Stimulated activated CD8-positive, alpha-beta memory T cell treated with anti-CD3 and anti-CD28 coated beads, Interleukin-12 subunit alpha, Interleukin-12 subunit beta, amount 100 ng/mL, for 24 hours (primary cell): Measurements from ENCODE around the gene PDE11A.
A peak's percentile ranks its signal among the peaks of the same experiment; 100 is the strongest.
"Not testable (repeated sequence)": the region's sequence is repeated elsewhere in the genome, so short reads cannot be mapped to it uniquely, and the experiment has no call there.

ENCODE experiments used
- DNase-seq: peaks from one replicate; pipeline ENCODE4 v3.0.0-alpha.2; 2020; ENCODE audit errors: extremely low read depth

PDE11A gene

DNA sequence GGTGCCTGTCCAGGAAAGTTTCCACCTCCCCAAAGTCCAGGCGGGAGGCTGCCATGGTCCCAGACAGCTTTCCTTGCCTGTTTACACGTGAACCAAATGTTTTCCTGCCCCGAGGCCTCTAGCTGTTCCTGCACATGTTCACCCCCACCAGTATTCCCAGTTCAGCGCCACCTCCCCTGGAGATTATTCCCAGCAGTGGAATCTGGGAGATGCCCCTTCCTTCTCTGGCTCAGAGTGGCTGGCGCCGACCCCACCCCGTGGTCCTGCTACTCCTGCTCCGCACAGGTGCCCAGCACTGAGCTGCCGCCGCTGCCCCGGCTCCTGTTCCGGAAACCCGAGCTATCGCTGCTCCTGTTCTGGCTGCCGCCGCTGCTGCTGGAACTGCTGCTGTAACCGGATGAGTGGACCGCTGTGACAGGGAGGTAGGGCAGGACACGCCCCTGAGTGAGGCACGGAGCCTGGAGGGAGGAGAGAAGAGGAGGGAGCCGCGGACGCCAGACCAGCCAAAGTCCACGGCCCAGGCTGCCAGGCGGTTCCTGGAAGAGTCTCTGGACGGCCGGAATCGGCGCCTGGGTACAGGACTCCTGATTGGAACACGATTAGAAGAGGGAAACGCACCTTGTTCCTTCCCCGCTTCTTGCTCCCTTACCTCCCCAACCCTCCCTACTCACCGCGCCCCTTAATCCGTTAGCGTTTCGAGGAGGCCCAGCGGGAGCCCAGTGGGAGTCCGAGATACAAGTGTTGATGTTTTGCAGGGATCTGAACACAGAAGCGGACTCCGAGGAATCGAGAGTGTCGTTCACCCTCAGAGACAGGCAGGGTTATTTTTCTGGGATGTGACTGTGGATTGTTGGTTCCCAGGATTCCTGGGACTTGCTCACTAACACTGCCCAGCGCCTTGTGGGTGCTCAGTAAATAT, at the start of gene PDE11A:
PDE11A (minus strand) TSS at position 395 of the 919 bp plus-strand sequence; CDS start at position 55, 340 bp downstream.
- DNase-seq: peak; percentile 5

- no peak for DNase-seq
Measured at GRCh38 chr2:178119179-178119922, 46.8 kb upstream of the PDE11A start.

DNA sequence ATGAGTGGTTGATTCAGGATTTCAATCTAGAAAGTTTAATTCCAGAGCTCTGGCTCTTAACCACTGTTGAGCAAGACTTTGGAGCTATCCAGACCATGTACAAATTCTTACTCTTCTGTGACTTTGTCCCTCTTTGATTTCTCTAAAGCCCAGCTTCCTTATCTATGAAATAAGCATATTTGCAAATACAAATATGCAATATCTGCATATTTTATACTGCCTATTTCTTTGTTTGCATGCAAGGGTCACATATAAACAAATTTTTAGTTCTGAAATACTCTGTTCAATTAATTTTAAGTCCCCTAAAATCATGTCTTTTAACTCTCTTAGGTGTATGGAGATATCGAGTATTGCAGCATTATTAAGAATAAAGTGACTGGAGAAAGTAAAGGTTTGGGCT, 45.1 kb upstream of the PDE11A start:
- DNase-seq: no peak

DNA sequence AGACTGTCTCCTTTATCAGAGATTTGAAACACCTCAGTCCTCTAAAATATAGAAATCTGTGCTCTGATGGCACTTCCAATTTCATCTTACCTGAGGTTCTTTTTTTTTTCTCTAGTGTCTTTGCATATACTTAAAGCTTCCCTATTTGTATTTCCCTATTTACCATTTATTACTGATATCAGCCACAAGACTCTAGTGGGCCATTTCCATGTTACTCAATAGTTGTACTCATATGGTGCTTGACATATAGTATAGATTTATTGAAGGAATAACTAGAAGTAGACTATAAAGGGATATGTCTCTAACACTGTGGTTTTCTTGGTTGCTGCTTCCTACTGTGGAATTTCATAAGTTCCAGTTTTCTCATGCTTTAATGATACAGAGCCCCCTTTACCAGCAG, 42.7 kb upstream of the PDE11A start:
- no peak for DNase-seq

DNA sequence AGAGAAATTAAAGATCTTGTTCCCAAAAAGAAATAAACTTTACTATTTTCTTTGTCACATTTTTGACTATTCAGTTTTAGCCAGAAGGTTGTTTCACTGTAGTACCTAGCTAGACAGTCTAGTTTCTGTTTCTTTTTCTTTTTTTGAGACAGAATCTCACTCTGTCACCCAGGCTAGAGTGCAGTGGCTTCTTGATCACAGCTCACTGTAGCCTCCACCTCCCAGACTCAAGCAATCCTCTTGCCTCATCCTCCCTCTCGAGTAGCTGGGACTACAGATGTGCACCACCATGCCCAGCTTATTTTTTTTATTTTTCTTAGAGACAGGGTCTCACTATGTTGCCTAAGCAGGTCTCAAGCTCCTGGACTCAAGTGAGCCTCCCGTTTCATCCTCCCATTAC, 41.9 kb upstream of the PDE11A start:
- no peak for DNase-seq

DNA sequence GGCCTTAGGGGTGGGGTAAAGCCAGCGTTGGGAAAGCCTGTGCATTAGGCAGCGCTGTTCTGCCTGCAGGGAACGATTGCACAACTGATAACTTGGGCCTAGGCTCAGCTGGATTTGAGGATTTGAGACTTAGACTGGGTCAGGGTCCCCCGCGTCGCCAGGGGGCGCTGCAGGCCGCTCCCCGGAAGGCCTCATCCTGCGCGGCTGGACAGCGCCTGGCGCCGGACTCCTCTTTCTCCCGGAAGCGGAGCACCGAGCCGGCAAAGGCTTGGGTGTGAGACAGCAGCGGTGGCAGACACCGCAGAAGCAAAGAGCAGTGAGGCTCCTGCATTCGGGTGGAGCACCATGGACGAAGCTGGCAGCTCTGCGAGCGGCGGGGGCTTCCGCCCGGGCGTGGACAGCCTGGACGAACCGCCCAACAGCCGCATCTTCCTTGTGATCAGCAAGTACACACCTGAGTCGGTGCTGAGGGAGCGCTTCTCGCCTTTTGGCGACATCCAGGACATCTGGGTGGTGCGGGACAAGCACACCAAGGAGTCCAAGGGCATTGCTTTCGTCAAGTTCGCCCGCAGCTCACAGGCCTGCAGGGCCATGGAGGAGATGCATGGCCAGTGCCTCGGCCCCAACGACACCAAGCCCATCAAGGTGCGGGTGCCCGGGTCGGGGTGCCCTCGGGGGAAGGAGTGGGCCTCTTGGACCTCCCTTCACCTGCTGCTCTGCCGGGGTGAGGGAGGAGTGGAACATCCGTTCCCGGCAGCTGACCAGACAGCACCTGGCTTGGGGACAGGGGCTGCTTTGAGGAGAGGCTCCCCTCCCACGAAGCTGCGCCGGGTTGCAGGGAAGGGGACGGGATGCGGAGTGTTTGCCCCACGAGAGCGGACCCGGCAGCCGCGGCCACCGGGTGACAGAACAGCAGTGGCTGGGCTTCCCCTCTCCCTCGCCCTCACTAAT, 39.9 kb upstream of the PDE11A start, which contains the start of gene RBM45:
RBM45 (plus strand) TSS at position 236 of the 951 bp plus-strand sequence; CDS start at position 346, 110 bp downstream.
- DNase-seq: peak; percentile 71

DNA sequence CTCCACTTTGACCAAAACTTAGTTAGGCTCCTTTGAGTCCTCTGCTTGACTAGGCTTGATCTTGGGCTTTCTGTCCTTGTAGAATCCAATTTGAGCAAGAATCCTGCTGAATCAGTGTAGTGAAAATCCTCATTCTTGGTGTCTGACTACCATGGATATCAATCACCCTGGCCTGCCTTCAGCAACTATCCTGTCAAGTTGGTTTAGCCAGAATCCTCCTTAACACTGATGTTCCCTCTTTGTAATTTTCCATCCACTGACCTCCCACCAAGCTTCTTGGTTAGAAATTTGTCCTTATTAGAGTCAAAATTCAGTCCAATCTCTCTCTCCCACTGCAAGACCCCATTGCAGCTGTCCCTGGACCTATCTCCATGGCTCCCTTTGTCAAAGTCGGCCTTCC, 39.2 kb upstream of the PDE11A start:
- no peak for DNase-seq

- DNase-seq: no peak
Measured at GRCh38 chr2:178110681-178111080, 38.1 kb upstream of the PDE11A start.

- DNase-seq: no peak
Measured at GRCh38 chr2:178109813-178110212, 37.2 kb upstream of the PDE11A start.

GRCh38 chr2:178108176-178108575, 35.6 kb upstream of the PDE11A start:
- DNase-seq: no peak

- no peak for DNase-seq
Measured at GRCh38 chr2:178106053-178106452, 33.5 kb upstream of the PDE11A start.

- no peak for DNase-seq
Measured at GRCh38 chr2:178105566-178105965, 33.0 kb upstream of the PDE11A start.

- no peak for DNase-seq
Measured at GRCh38 chr2:178101321-178102079, 28.9 kb upstream of the PDE11A start.

DNA sequence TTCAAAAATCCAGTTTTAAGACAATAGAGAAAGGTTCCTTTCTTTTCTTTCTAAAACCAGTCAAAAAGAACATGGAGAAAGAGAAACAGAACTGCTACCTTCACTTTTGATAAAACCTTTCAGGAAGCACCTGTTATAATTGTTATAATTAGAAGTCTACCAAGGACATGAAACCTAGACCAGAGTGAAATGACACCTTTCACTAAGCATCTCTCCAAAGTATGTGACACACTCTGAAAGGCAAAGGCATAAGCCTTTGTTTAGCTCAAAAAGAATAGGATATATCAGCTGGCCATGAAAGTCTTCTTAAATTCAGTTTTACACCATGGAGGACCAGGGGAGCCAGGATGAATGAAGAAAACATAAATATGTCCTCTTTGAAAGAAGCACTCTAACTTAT, 20.9 kb upstream of the PDE11A start:
- DNase-seq: no peak

GRCh38 chr2:178088774-178089270, 16.2 kb upstream of the PDE11A start:
- no peak for DNase-seq

DNA sequence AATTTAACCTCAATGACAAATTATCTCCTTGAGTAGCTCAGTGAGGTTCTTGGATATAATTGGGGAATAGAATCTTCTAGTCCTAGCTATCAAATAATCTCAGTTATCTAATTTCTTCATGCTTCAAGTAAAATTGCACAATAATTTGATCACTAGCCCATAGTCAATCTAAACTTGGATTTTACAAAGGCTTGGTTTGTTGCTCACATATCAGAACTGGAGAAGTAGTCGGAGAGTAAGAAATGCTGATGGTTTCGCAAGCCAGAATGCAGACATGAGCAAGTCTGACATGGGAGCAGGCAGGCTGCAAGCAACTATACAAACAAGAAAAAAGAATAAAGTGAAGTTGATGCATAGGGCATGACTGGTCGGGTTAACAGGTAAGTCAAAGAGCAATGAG, 11.7 kb upstream of the PDE11A start:
- no peak for DNase-seq

DNA sequence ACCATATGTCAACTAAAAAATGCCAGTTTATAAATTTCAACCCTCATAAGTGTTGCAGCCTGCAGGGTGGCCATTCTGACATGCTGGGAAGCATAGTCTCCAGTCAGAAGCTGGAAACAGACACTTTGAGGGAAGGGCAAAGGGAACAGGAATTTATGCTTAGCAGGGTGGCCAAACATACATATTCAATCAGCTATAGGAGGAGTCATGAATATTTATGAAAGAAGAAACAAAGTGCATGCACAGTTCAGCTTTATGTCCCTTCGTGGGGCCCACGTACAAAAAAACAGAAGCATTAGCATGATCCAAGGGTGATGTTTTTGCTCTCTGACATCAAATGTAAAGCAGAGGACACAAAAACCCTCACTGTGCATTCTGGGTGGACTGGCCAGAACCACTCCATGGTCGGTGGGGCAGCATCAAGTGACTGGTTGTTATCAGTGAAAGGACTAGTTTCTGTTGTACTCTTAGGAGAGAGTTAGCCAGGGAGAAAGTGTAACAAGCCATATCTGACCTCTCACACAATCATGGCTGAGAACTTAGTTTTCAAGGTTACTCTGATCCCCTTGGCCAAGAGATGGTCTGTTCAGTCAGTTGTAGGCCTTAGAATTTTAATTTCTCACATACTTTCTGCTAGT, 9.9 kb upstream of the PDE11A start:
- no peak for DNase-seq

GRCh38 chr2:178079279-178079678, 6.7 kb upstream of the PDE11A start:
- DNase-seq: not testable (repeated sequence)

DNA sequence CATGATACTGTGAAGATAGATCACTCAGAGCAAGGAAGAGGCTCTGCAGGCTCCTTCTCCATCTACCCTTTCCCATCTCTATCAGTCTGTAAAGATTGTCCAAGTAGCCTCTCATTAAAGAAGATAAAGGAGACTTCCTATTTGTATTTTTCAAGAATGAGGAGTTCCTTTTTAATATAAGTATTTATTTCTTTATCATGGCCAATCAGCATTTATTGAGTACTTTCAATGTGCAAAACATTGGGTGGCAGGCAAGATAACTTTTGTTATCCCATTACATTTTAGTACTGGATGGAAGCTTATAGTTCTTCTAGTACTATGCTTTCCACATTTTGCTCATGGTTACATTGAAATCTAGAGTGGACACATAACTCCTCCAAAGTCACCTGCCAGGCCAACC, 3.6 kb upstream of the PDE11A start:
- no peak for DNase-seq

GRCh38 chr2:178075006-178075326, 2.4 kb upstream of the PDE11A start:
- no peak for DNase-seq
